PC-3 (cell line): ENCODE results near the gene ILF3. TPM values are rescaled to one million over a fixed set of nuclear protein-coding genes. Genes with fewer than 3 reads are reported as not detected.

Source experiments
- ATAC-seq: fragments of 200-7000 bp; cut with Tn5 transposase; 2 replicates; pipeline ENCODE4 v1.9.1; 2020; ENCODE audit warnings: mild to moderate bottlenecking, moderate library complexity
- BruUV-seq: library from RNA; stranded (reverse); fragments of 400-500 nt; replicated peaks from 2 replicates; lab custom pipeline; 2021; lab: Mats Ljungman, UMichigan
- CTCF ChIA-PET: fragments of 300-600 bp; sonication (Branson Sonifier 250); formaldehyde crosslinking; loops from one replicate; lab custom pipeline; 2022; ENCODE audit warnings: antibody characterized with exemption; lab: Charles Lee
- POLR2A ChIA-PET: fragments of 300-600 bp; sonication (Branson Sonifier 250); formaldehyde crosslinking; loops from one replicate; lab custom pipeline; 2022; ENCODE audit warnings: antibody characterized with exemption; ENCODE audit not compliant: unreplicated experiment; lab: Charles Lee
- DNase-seq: peaks from one replicate; pipeline ENCODE4 v3.0.0-alpha.2; 2015
- H2AFZ ChIP-seq: fragments of 300-600 bp; sonication (generic); 2 replicates; pipeline ENCODE4 v1.6.0; 2016; ENCODE audit warnings: antibody characterized with exemption, low read length
- H3F3A ChIP-seq: fragments of 300-600 bp; sonication (generic); one replicate; pipeline ENCODE4 v1.6.0; 2017; ENCODE audit warnings: antibody characterized with exemption, low read length, control low read depth, mild to moderate bottlenecking; ENCODE audit not compliant: unreplicated experiment
- H3K27ac ChIP-seq: fragments of 300-600 bp; sonication (generic); 2 replicates; pipeline ENCODE4 v1.5.1; 2016; ENCODE audit warnings: mild to moderate bottlenecking, low read length
- H3K27me3 ChIP-seq: fragments of 300-600 bp; sonication (generic); 2 replicates; pipeline ENCODE4 v1.6.1; 2016; ENCODE audit warnings: low read length, mixed read lengths
- H3K36me3 ChIP-seq: fragments of 300-600 bp; sonication (generic); 2 replicates; pipeline ENCODE4 v1.6.1; 2016; ENCODE audit warnings: low read depth, mixed run types, low read length, mixed read lengths
- H3K4me1 ChIP-seq: fragments of 300-600 bp; sonication (generic); 2 replicates; pipeline ENCODE4 v1.5.1; 2016; ENCODE audit warnings: low read length; ENCODE audit not compliant: insufficient read depth
- H3K4me2 ChIP-seq: fragments of 300-600 bp; sonication (generic); 2 replicates; pipeline ENCODE4 v1.6.0; 2016; ENCODE audit warnings: low read length
- H3K4me3 ChIP-seq: fragments of 300-600 bp; sonication (generic); 2 replicates; pipeline ENCODE4 v1.5.1; 2016; ENCODE audit warnings: mild to moderate bottlenecking, low read length, mixed read lengths
- H3K79me2 ChIP-seq: fragments of 300-600 bp; sonication (generic); 2 replicates; pipeline ENCODE4 v1.6.1; 2017; ENCODE audit warnings: low read length, mixed read lengths
- H3K9ac ChIP-seq: fragments of 300-600 bp; sonication (generic); 2 replicates; pipeline ENCODE4 v1.6.0; 2016; ENCODE audit warnings: mild to moderate bottlenecking, low read length
- H3K9me2 ChIP-seq: fragments of 300-600 bp; sonication (generic); replicated peaks from 2 replicates; pipeline ENCODE4 v1.6.1; 2016; ENCODE audit warnings: mixed run types, low read length, mixed read lengths
- H3K9me3 ChIP-seq: fragments of 300-600 bp; sonication (generic); 2 replicates; pipeline ENCODE4 v1.6.1; 2016; ENCODE audit warnings: low read length, mixed read lengths
- H4K20me1 ChIP-seq: fragments of 300-600 bp; sonication (generic); 2 replicates; pipeline ENCODE4 v1.6.1; 2016; ENCODE audit warnings: low read length, mixed read lengths
- CTCF ChIP-seq: fragments of 300-600 bp; sonication (generic); conservative IDR thresholded peaks from 2 replicates; pipeline ENCODE4 v1.5.1; 2017; ENCODE audit warnings: antibody characterized with exemption, low read depth, mild to moderate bottlenecking, low read length
- EZH2 ChIP-seq: fragments of 300-600 bp; sonication (generic); IDR thresholded peaks from one replicate; pipeline ENCODE4 v1.6.1; 2017; ENCODE audit warnings: antibody characterized with exemption, mild to moderate bottlenecking, low read length; ENCODE audit not compliant: unreplicated experiment
- EZH2phosphoT487 ChIP-seq: fragments of 300-600 bp; sonication (generic); IDR thresholded peaks from 2 replicates; pipeline ENCODE4 v1.6.1; 2018; ENCODE audit warnings: mild to moderate bottlenecking, antibody characterized with exemption, low read length, borderline replicate concordance
- intact Hi-C: fragments of 100-400 bp; cut with micrococcal nuclease; formaldehyde crosslinking; loops from 2 replicates; pipeline ENCODE4 v1.9.0; 2023
- total RNA-seq: library from RNA; depleted of rRNA; stranded (reverse); fragments of >200 nt; gene quantifications from 2 replicates; pipeline ENCODE4 v1.2.3, GENCODE V29; 2014

The ILF3 gene
- total RNA-seq, 1 experiment from 2014 or later: 322 TPM

GRCh38 chr19:10712045-10712444, 57.9 kb downstream of the ILF3 start:
- BruUV-seq: no TSS peak
- Histone ChIP-seq H3K4me2 (no peak overlapping the region), H3K27ac (no peak overlapping the region), H3K4me3 (no peak overlapping the region), H3K9ac (no peak overlapping the region), H3K4me1 (peaks cover 4% of the 10 kb centered on the region; the same call in 1 of the 2 replicates), H3K36me3 (peaks cover 3% of the 10 kb centered on the region; the same call in 1 of the 2 replicates), H2AFZ (no peak overlapping the region), H3K27me3 (no peaks in the 10 kb centered on the region), H4K20me1 (no peaks in the 10 kb centered on the region), H3K9me2 (no peaks in the 10 kb centered on the region), H3F3A (no peaks in the 10 kb centered on the region), H3K9me3 (no peaks in the 10 kb centered on the region), H3K79me2 (no peaks in the 10 kb centered on the region)
- ChIA-PET POLR2A (no interaction called here), CTCF (no interaction called here)
- TF ChIP-seq EZH2phosphoT487: no peak
- no peak for TF ChIP-seq CTCF
- no peak for TF ChIP-seq EZH2
- no peak for ATAC-seq
- DNase-seq: no peak
- intact Hi-C loops: no loop called here

- TSS peak; percentile 63 for BruUV-seq
- Histone ChIP-seq H2AFZ (no peak overlapping the region), H3F3A (no peaks in the 10 kb centered on the region), H3K27ac (no peak overlapping the region), H3K36me3 (peaks cover 3% of the 10 kb centered on the region; the same call in 1 of the 2 replicates), H3K4me2 (no peak overlapping the region), H3K79me2 (no peaks in the 10 kb centered on the region), H3K4me1 (peaks cover 5% of the 10 kb centered on the region; the same call in 1 of the 2 replicates), H3K9me2 (no peaks in the 10 kb centered on the region), H4K20me1 (no peaks in the 10 kb centered on the region), H3K4me3 (no peak overlapping the region), H3K9me3 (no peaks in the 10 kb centered on the region), H3K9ac (no peak overlapping the region), H3K27me3 (no peaks in the 10 kb centered on the region)
- TF ChIP-seq EZH2phosphoT487: no peak
- TF ChIP-seq CTCF: no peak
- TF ChIP-seq EZH2: no peak
- ChIA-PET CTCF (no interaction called here), POLR2A (no interaction called here)
- ATAC-seq (no peak), DNase-seq (no peak)
- intact Hi-C loops: no loop called here
Observed at GRCh38 chr19:10712754-10713153, 58.6 kb downstream of the ILF3 start.

- CTCF ChIA-PET: no interaction called here
- no TSS peak for BruUV-seq
- Histone ChIP-seq H4K20me1 (no peaks in the 10 kb centered on the region), H3K9me2 (no peaks in the 10 kb centered on the region), H3F3A (no peaks in the 10 kb centered on the region), H3K27me3 (no peaks in the 10 kb centered on the region), H3K4me1 (peaks cover 5% of the 10 kb centered on the region; the same call in 1 of the 2 replicates), H3K9ac (no peak overlapping the region), H3K9me3 (no peaks in the 10 kb centered on the region), H3K4me2 (no peak overlapping the region), H3K27ac (no peak overlapping the region), H3K79me2 (peaks cover 4% of the 10 kb centered on the region), H3K4me3 (no peak overlapping the region), H2AFZ (no peak overlapping the region), H3K36me3 (peaks cover 3% of the 10 kb centered on the region; the same call in 1 of the 2 replicates)
- POLR2A ChIA-PET: no interaction called here
- TF ChIP-seq EZH2 (no peak), EZH2phosphoT487 (no peak), CTCF (no peak)
- no peak for DNase-seq
- intact Hi-C loops: no loop called here
- ATAC-seq: no peak
Observed at GRCh38 chr19:10713317-10713716, 59.2 kb downstream of the ILF3 start.
